ENCODE data around the gene PLA2G10. TPM values are rescaled to one million over a fixed set of nuclear protein-coding genes. Genes with fewer than 3 reads are reported as not detected.
"Not testable (repeated sequence)": the region's sequence is repeated elsewhere in the genome, so short reads cannot be mapped to it uniquely, and the experiment has no call there.

Gene PLA2G10
- total RNA-seq: not detected

- not testable (repeated sequence) for H3K9me3 Mint-ChIP-seq, H3K27me3 Mint-ChIP-seq, H3K4me1 Mint-ChIP-seq, DNase-seq, H3K27ac Mint-ChIP-seq, H3K36me3 Mint-ChIP-seq, H3K4me3 Mint-ChIP-seq
Observed at GRCh38 chr16:14694129-14694528, at the start of gene PLA2G10. Gene PLA2G10 (minus strand): TSS chr16:14694308. CDS start chr16:14694229, 79 bp downstream.

GRCh38 chr16:14742273-14743128, 48.4 kb upstream of the PLA2G10 start, which contains the start of gene NPIPA2:
Gene NPIPA2 (plus strand): TSS chr16:14742533. CDS start chr16:14748066, 5,533 bp downstream.
- H3K4me1 Mint-ChIP-seq, DNase-seq, H3K4me3 Mint-ChIP-seq, H3K9me3 Mint-ChIP-seq, H3K27me3 Mint-ChIP-seq, H3K36me3 Mint-ChIP-seq, H3K27ac Mint-ChIP-seq: not testable (repeated sequence)

- not testable (repeated sequence) for H3K4me1 Mint-ChIP-seq, H3K4me3 Mint-ChIP-seq, H3K9me3 Mint-ChIP-seq
Observed at GRCh38 chr16:14741794-14742193, 47.7 kb upstream of the PLA2G10 start.

GRCh38 chr16:14740832-14741385, 46.8 kb upstream of the PLA2G10 start:
- not testable (repeated sequence) for H3K9me3 Mint-ChIP-seq, H3K4me1 Mint-ChIP-seq, H3K27me3 Mint-ChIP-seq, H3K36me3 Mint-ChIP-seq, H3K27ac Mint-ChIP-seq, H3K4me3 Mint-ChIP-seq, DNase-seq

More at GRCh38 chr16:14741794-14742193, 47.7 kb upstream of the PLA2G10 start:
- DNase-seq, H3K36me3 Mint-ChIP-seq, H3K27ac Mint-ChIP-seq, H3K27me3 Mint-ChIP-seq: not testable (repeated sequence)

GRCh38 chr16:14733233-14733632, 39.1 kb upstream of the PLA2G10 start:
- not testable (repeated sequence) for H3K4me1 Mint-ChIP-seq, H3K4me3 Mint-ChIP-seq, H3K36me3 Mint-ChIP-seq, H3K9me3 Mint-ChIP-seq, DNase-seq, H3K27me3 Mint-ChIP-seq, H3K27ac Mint-ChIP-seq

GRCh38 chr16:14703156-14704011, 9.3 kb upstream of the PLA2G10 start, which contains the start of gene NPIPA3:
Gene NPIPA3 (plus strand): TSS chr16:14703411. CDS start chr16:14708944, 5,533 bp downstream.
- not testable (repeated sequence) for H3K27me3 Mint-ChIP-seq, H3K9me3 Mint-ChIP-seq, H3K4me1 Mint-ChIP-seq, H3K36me3 Mint-ChIP-seq, H3K27ac Mint-ChIP-seq, DNase-seq, H3K4me3 Mint-ChIP-seq

GRCh38 chr16:14702672-14703071, 8.6 kb upstream of the PLA2G10 start:
- H3K4me3 Mint-ChIP-seq, H3K4me1 Mint-ChIP-seq, H3K27ac Mint-ChIP-seq, H3K27me3 Mint-ChIP-seq, DNase-seq, H3K36me3 Mint-ChIP-seq, H3K9me3 Mint-ChIP-seq: not testable (repeated sequence)

GRCh38 chr16:14701859-14702258, 7.8 kb upstream of the PLA2G10 start:
- not testable (repeated sequence) for H3K4me1 Mint-ChIP-seq, H3K36me3 Mint-ChIP-seq, H3K4me3 Mint-ChIP-seq, DNase-seq, H3K27me3 Mint-ChIP-seq, H3K27ac Mint-ChIP-seq, H3K9me3 Mint-ChIP-seq

GRCh38 chr16:14685870-14686793, 8.0 kb downstream of the PLA2G10 start:
- not testable (repeated sequence) for H3K27ac Mint-ChIP-seq, H3K4me3 Mint-ChIP-seq, H3K27me3 Mint-ChIP-seq, H3K36me3 Mint-ChIP-seq, H3K4me1 Mint-ChIP-seq, H3K9me3 Mint-ChIP-seq, DNase-seq

GRCh38 chr16:14682121-14682520, 12.0 kb downstream of the PLA2G10 start:
- no peak for DNase-seq
- no peaks in the 10 kb centered on the region for H3K27me3 Mint-ChIP-seq

GRCh38 chr16:14681115-14681514, 13.0 kb downstream of the PLA2G10 start:
- Mint-ChIP-seq H3K36me3 (no peaks in the 10 kb centered on the region), H3K27me3 (no peaks in the 10 kb centered on the region), H3K27ac (no peak overlapping the region), H3K9me3 (no peaks in the 10 kb centered on the region), H3K4me3 (no peak overlapping the region), H3K4me1 (no peaks in the 10 kb centered on the region)
- no peak for DNase-seq

More at GRCh38 chr16:14682121-14682520, 12.0 kb downstream of the PLA2G10 start:
- no peaks in the 10 kb centered on the region for H3K36me3 Mint-ChIP-seq
- no peak overlapping the region for H3K27ac Mint-ChIP-seq
- no peaks in the 10 kb centered on the region for H3K9me3 Mint-ChIP-seq
- no peaks in the 10 kb centered on the region for H3K4me1 Mint-ChIP-seq
- no peak overlapping the region for H3K4me3 Mint-ChIP-seq

- H3K27ac Mint-ChIP-seq, H3K4me1 Mint-ChIP-seq, DNase-seq, H3K27me3 Mint-ChIP-seq, H3K36me3 Mint-ChIP-seq, H3K4me3 Mint-ChIP-seq, H3K9me3 Mint-ChIP-seq: not testable (repeated sequence)
Observed at GRCh38 chr16:14680396-14680795, 13.7 kb downstream of the PLA2G10 start.

- no peaks in the 10 kb centered on the region for H3K9me3 Mint-ChIP-seq
- no peak for DNase-seq
- no peak overlapping the region for H3K4me3 Mint-ChIP-seq
- no peak overlapping the region for H3K27ac Mint-ChIP-seq
- H3K4me1 Mint-ChIP-seq: no peaks in the 10 kb centered on the region
- no peaks in the 10 kb centered on the region for H3K36me3 Mint-ChIP-seq
- no peaks in the 10 kb centered on the region for H3K27me3 Mint-ChIP-seq
Observed at GRCh38 chr16:14678748-14679497, 15.2 kb downstream of the PLA2G10 start.

- Mint-ChIP-seq H3K27ac (no peak overlapping the region), H3K27me3 (no peaks in the 10 kb centered on the region), H3K9me3 (no peaks in the 10 kb centered on the region), H3K36me3 (no peaks in the 10 kb centered on the region), H3K4me3 (no peak overlapping the region), H3K4me1 (peaks cover 4% of the 10 kb centered on the region)
- DNase-seq: no peak
Observed at GRCh38 chr16:14677627-14678026, 16.5 kb downstream of the PLA2G10 start.

Measured in activated naive CD8-positive, alpha-beta T cell treated with anti-CD3 and anti-CD28 coated beads for 36 hours (primary cell).